HG02642 (cell line): ENCODE data around the gene TAS2R30.
"Not testable (repeated sequence)": the region's sequence is repeated elsewhere in the genome, so short reads cannot be mapped to it uniquely, and the experiment has no call there.

Experiments used
- ATAC-seq: cut with Tn5 transposase; IDR thresholded peaks from one replicate; pipeline ENCODE4 v1.9.1; 2021; ENCODE audit warnings: mild to moderate bottlenecking; ENCODE audit not compliant: unreplicated experiment, poor library complexity

TAS2R30 gene

GRCh38 chr12:11130999-11131398 is 3.4 kb downstream of the TAS2R30 start:
- no peak for ATAC-seq

GRCh38 chr12:11130382-11130781 is 4.1 kb downstream of the TAS2R30 start:
- no peak for ATAC-seq

GRCh38 chr12:11114130-11114529 is 20.3 kb downstream of the TAS2R30 start:
- ATAC-seq, result not testable (repeated sequence)

- ATAC-seq, result not testable (repeated sequence)
Measured at GRCh38 chr12:11111213-11111612, 23.2 kb downstream of the TAS2R30 start.

- no peak for ATAC-seq
Measured at GRCh38 chr12:11108862-11109261, 25.6 kb downstream of the TAS2R30 start.

GRCh38 chr12:11107719-11108118 is 26.7 kb downstream of the TAS2R30 start:
- no peak for ATAC-seq

- ATAC-seq, result no peak
Measured at GRCh38 chr12:11106288-11106687, 28.2 kb downstream of the TAS2R30 start.

- no peak for ATAC-seq
Measured at GRCh38 chr12:11105546-11105945, 28.9 kb downstream of the TAS2R30 start.

- not testable (repeated sequence) for ATAC-seq
Measured at GRCh38 chr12:11094910-11095309, 39.5 kb downstream of the TAS2R30 start.

- ATAC-seq, result no peak
Measured at GRCh38 chr12:11092128-11092527, 42.3 kb downstream of the TAS2R30 start, which contains the start of gene TAS2R43. TSS of gene TAS2R43 (minus strand) at chr12:11092313. CDS start at chr12:11092229, 84 bp downstream.

- no peak for ATAC-seq
Measured at GRCh38 chr12:11089246-11089645, 45.2 kb downstream of the TAS2R30 start.

- ATAC-seq, result no peak
Measured at GRCh38 chr12:11085419-11085818, 49.0 kb downstream of the TAS2R30 start.
